HG03280 (cell line): ENCODE data around the gene TIMM10.

ENCODE experiments used
- ATAC-seq: cut with Tn5 transposase; IDR thresholded peaks from one replicate; pipeline ENCODE4 v1.9.1; 2021; ENCODE audit warnings: mild to moderate bottlenecking, moderate library complexity; ENCODE audit not compliant: unreplicated experiment

Gene TIMM10

GRCh38 chr11:57530596-57531507, at the start of gene TIMM10:
TSS of gene TIMM10 (minus strand) at chr11:57530754. CDS start at chr11:57530189, 565 bp downstream.
- peak; percentile 98 for ATAC-seq

GRCh38 chr11:57574061-57574460, 43.5 kb upstream of the TIMM10 start:
- no peak for ATAC-seq

GRCh38 chr11:57571606-57572005, 41.1 kb upstream of the TIMM10 start:
- ATAC-seq, result no peak

- peak; percentile 18 for ATAC-seq
Observed at GRCh38 chr11:57568330-57568766, 37.8 kb upstream of the TIMM10 start.

- peak; percentile 67 for ATAC-seq
Observed at GRCh38 chr11:57567515-57568329, 37.2 kb upstream of the TIMM10 start, which contains the start of gene UBE2L6. TSS of gene UBE2L6 (minus strand) at chr11:57567672. CDS start at chr11:57567611, 61 bp downstream.

GRCh38 chr11:57566905-57567514, 36.5 kb upstream of the TIMM10 start:
- ATAC-seq, result peak; percentile 8

GRCh38 chr11:57566005-57566904, 35.7 kb upstream of the TIMM10 start:
- ATAC-seq, result peak; percentile 61

GRCh38 chr11:57562596-57562995, 32.0 kb upstream of the TIMM10 start:
- no peak for ATAC-seq

GRCh38 chr11:57560146-57560545, 29.6 kb upstream of the TIMM10 start:
- ATAC-seq, result no peak

- ATAC-seq, result no peak
Observed at GRCh38 chr11:57556041-57556440, 25.5 kb upstream of the TIMM10 start.

GRCh38 chr11:57555393-57555792, 24.8 kb upstream of the TIMM10 start:
- no peak for ATAC-seq

- ATAC-seq, result no peak
Observed at GRCh38 chr11:57552479-57552878, 21.9 kb upstream of the TIMM10 start.

- ATAC-seq, result no peak
Observed at GRCh38 chr11:57551941-57552340, 21.4 kb upstream of the TIMM10 start.

GRCh38 chr11:57549983-57550382, 19.4 kb upstream of the TIMM10 start:
- ATAC-seq, result no peak

GRCh38 chr11:57547854-57548377, 17.4 kb upstream of the TIMM10 start:
- ATAC-seq, result peak; percentile 78

GRCh38 chr11:57546869-57547475, 16.4 kb upstream of the TIMM10 start:
- peak; percentile 61 for ATAC-seq

- no peak for ATAC-seq
Observed at GRCh38 chr11:57546451-57546850, 15.9 kb upstream of the TIMM10 start.

- no peak for ATAC-seq
Observed at GRCh38 chr11:57545883-57546282, 15.3 kb upstream of the TIMM10 start.

GRCh38 chr11:57544566-57544965, 14.0 kb upstream of the TIMM10 start:
- ATAC-seq, result no peak
